DMS79 treated with DMSO at 0.1 percent for 48 hours (cell line): ENCODE results near the gene CCDC27.

Experiments
- DNase-seq: peaks from one replicate; lab custom pipeline; 2025; lab: John Stamatoyannopoulos, UW

CCDC27 gene

GRCh38 chr1:3775490-3776230, 23.4 kb downstream of the CCDC27 start:
- DNase-seq: peak; percentile 90

GRCh38 chr1:3776231-3776961, 24.1 kb downstream of the CCDC27 start:
- peak; percentile 94 for DNase-seq

DNA sequence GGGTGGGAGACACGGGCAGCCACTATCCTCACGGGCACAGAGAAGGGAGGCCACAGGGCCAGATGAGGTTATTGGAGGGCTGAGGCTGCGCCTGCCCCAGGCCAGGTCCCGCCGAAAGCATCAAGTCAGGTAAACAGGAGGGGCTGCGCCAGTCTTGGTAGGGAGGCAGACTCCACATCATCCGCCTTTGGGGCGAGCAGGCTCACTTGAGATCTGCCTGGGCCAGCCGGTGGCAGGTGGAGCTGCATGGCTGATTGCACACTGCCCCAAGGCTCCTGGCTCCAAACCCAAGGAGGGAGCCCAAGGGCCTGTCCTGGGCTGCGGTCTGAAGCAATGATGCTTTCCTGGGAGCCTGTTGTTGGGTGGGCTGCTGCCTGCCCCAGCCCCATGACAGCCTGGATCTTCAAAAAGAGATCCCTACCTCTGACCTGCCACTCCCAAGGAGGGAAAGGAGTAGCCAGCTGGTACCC, 24.9 kb downstream of the CCDC27 start:
- peak; percentile 87 for DNase-seq

DNA sequence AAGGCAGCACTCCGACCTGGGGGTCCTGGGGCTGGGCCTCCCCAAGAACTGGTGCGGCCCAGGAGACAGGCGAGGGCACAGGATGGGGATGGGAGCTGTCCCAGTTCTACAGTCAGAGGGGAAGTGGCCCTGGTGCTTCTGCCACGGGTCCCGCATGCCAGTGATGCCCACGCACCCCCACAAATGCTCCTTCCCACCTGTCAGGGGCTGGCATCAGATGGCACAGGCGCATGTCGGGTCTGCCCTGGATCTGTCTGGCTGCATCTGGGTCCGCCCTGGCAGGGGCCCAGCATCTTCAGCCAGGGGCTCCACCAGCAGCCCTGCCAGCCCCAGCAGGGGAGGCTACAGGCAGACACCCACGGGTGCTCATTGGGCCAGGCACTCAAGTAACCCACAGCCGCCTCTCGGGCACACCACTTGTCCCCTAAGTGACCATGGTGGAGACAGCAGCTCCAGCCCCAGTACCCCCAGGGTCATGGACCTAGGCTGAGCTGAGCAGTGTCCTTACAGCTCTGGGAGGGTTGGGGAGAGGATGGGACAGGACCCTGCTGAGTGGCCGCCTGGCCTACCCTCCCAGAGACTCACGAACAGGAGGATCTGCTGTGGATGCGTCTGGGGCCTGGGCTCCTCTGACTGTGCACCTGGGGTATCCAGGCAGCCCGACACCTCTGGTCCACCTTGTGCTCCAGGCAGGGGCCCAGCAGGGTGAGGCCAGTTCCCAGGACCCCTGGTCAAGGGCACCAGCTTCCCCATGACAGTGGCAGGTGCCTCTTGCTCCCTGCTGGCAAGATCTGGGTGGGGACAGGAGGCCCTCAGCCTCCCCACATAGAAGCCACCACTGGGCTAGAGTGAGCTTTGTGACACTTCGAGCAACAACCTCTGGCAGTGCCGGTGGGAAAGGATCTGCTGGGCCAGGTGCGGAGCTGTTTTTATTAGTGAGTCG, 25.7 kb downstream of the CCDC27 start:
- peak; percentile 24 for DNase-seq

- no peak for DNase-seq
Observed at GRCh38 chr1:3778590-3779264, 26.5 kb downstream of the CCDC27 start.

DNA sequence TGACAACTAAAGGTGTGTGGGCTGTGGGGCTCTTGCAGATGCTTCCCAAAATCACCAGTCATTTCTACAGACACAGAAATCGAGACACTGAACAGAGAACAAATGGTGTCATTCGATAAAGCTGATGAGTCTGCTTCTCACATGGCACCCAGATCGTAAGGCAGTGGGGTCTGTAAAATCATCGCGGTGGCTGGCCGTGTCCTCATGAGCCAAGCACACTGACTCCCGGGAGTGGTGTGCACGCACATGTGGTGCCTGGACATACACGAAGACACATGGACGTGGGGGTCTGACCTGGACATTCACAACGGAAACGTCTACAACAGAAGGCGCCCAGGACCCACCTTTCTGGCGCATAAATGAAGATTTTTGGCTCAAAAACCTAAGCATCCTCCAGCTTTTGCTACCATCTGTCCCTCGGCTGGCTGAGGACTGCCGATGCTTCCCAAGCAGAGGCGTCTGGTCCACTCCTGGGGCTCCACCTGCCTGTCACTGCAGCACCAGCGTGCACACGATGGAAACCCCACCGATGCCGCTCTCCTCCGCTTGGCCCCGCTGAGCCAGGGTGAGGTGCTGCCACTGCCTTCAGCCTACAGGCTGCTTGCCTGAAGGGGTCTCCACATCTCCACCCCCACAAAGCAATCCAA, 27.1 kb downstream of the CCDC27 start:
- no peak for DNase-seq

- no peak for DNase-seq
Observed at GRCh38 chr1:3779912-3780416, 27.7 kb downstream of the CCDC27 start.

DNA sequence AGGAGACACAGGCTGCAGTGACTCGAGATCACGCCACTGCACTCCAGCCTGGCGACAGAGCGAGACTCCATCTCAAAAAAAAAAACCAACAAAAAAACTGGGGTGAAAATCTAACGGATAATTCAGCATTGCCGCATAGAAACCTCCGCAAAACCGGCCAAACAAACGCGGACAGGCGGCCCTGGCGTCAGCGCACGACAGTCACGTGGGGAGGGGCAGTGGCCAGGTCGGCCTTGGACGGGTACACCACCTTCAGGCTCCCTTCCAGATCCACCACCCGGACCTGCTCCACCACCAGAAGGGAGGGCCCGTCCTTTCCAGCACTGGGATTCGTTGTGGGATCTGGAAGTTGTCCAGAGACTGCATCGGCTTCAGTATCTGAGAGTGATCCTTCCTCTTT, 28.7 kb downstream of the CCDC27 start:
- no peak for DNase-seq

GRCh38 chr1:3783651-3784474, 31.6 kb downstream of the CCDC27 start:
- DNase-seq: no peak

DNA sequence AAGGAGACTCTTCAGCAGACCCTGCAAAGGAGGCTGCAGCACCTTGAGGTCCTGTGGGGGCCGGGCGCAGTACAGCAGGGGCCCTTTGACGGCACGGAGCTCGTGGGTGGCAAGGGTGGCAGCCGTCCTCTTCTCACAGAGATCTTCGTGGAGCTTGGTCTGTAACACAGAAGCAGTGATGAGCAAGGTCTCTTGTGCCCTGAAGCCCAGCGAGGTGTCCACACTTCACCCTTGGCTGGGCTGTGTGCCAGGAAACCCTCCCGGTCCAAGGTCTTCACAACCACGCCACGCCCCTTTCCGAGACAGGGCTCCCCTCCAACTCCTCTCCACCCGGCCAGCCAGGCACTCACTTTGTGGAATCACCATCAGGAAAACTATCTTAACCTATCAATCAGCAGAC, 32.8 kb downstream of the CCDC27 start:
- no peak for DNase-seq

- no peak for DNase-seq
Observed at GRCh38 chr1:3785456-3786157, 33.4 kb downstream of the CCDC27 start.

- no peak for DNase-seq
Observed at GRCh38 chr1:3786468-3787348, 34.5 kb downstream of the CCDC27 start.

GRCh38 chr1:3787349-3787715, 35.1 kb downstream of the CCDC27 start:
- no peak for DNase-seq

DNA sequence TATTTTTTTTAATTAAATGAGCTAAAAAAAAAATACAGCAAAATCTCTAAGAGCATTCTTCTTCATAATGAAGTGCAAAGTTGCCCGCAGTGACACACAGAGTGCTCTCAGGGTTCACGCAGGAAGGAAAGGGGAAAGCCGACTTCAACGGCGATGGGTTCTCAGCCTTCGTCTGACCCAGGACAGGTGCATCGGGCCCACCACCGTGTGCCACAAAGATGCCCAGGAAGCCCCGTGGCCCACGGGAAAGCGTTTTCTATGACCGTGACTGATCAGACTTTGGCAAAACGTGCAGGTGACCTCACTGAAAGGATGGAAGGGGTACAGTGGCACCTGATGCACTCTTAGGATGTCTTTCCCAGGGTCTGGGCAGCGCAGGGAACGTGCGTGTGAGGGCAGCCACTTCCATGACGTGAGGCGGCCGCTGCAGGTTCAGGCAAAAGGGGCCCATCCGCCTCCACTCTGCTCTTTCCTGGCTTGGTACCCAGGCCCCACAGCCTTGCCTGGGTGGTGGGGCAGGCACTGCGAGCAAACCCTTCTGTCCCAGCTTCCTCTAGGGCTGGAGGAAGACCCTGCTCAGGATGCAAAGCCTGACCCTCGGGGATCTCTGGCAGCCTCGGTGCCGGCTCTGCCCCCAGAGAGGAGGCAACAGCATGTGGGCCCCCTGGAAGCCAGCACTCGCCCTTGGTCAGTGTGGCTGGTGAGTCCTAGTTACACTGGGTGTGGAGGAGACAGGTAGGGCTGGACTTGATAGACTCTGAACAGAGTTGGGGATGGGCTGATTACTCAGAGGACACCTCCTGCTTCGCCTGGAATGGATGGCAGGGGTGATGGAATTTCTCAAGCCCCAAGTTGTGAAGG, 35.7 kb downstream of the CCDC27 start:
- DNase-seq: no peak

DNA sequence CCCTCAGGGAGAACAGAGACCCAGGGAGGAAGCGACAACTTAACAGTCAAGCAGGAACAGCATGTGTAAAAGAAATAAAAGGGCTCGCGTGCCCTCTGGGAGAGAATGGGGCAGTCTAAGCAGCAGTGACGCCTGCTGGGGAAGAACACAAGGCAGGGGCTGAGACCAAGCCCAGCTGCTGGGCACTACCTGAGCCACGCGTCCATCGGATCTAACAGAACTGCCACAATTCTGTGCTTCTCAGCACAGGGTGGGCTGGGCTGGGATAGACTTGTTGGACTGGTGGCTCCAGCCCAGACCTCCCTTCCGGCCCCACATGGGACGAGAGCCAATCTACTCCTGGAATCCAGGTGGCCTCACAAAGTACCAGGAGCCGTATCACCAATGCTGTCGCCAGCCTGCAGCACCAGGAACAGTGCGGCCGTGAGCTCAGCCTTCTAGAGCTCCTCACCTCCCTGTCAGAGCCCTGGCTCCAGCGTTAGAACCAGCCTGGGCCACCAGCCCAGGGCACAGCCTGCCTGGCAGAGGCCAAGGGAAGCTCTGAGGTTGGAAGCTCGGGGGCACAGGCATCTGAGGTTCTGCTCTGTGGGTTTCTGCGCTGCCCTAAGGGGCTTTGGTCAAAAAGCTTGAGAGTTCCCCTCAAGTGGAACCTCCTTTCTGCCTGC, 36.6 kb downstream of the CCDC27 start:
- no peak for DNase-seq

DNA sequence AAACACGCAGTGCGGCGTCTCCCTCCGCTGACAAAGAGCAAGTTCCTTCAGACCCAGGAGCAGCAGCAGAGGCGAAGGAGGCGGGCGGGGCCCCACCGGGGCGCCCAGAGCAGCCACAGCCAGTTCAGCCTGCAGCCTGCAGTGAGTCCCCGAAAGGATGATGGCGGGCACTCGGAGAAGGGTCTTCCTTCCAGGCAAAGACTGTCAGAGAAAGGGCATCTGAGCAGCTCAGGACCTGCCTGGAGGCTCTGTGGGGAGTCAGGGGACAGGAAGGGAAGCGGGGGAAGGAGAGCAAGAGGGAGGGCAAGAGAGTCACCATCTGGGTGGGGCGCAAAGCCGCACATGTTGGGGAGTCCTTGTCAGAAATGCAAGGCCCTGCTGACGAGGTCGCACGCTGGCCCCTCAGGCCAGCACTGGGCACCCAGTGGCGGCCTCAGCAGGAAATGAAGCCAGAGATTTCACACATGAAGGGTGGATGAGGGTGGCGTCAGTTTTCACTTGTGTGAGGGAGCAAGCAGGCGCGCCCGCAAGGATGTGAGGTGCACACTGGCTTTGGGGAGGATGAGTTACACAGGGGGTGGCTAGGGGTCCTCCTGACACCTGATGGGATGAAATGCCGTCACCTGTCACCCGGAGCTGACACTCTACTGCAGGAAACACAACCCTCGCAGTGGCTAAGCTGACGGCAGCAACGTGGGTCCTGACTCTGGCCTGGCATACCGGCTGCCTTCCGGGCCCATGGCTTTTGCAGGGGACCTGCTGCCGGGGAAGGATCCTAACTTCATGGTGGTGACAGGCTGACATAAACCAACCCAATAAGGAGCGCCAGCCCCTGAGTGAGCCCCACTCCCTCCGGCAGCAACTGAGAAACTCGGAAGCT, 37.4 kb downstream of the CCDC27 start:
- no peak for DNase-seq
